ENCODE measurements around the gene RAPGEF4.

DNA sequence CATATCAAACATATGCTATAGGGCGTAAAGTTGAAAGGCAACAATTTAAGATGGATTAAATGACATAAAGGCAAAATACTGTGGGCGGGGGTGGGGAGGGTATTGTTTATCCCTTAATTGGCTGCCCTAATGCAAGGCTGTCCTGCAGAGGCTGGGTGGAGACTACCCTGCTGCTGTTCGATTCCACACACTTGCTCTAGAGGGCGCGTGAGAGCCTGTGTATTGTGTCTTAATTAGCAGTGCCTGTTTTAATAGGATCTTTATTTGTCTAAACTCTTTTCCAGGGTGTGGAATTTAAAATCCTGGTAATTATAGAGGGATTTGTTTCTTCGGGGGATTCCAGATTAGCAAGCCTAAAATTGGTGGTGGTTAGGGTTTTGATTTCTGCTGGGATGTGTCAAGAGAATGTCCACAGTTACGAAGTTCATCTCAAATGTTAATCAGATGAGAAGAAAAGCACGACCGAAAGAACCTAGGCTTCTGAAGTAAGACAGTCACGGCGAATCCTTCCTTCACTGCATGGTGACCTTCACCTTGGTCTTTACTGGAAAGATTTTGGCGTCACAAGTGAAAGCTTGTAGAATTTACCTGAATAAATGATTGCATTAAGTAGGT lies 236.5 kb downstream of the RAPGEF4 start:
- TF ChIP-seq RFX5 (IDR thresholded peaks at IDR 0.05; ENCODE audit: borderline replicate concordance, low read depth, low read length) (no peak), EZH2 (IDR thresholded peaks at IDR 0.05; ENCODE audit: low read depth, low read length, severe bottlenecking) (no peak), EP300 (IDR thresholded peaks at IDR 0.05; ENCODE audit: borderline replicate concordance in 1 of 2, low read depth in 2 of 2, low read length in 2 of 2) (no peak)
- TF ChIP-seq, protein P1, sequence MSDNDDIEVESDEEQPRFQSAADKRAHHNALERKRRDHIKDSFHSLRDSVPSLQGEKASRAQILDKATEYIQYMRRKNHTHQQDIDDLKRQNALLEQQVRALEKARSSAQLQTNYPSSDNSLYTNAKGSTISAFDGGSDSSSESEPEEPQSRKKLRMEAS (IDR thresholded peaks at IDR 0.05), result no peak

Data from H1 (cell line).